Left lung (tissue), 14 donors: ENCODE data around the gene MEGF8. TPM values are rescaled to one million over a fixed set of nuclear protein-coding genes. Genes with fewer than 3 reads are reported as not detected.

Experiments
- ATAC-seq: fragments of 200-7000 bp; cut with Tn5 transposase; one replicate; pipeline ENCODE4 v1.9.1; 2020; ENCODE audit warnings: moderate library complexity
- DNase-seq, 4 donors: peaks; one replicate each; pipeline ENCODE4 v3.0.0-alpha.2; 2013 to 2020
- H3K27ac ChIP-seq, 2 donors: fragments of 200-600 bp; sonication (generic) in 1 of 2; one replicate each; pipeline versions ENCODE4 v1.5.0 to v1.8.0; 2020 to 2021
- H3K27me3 ChIP-seq, 2 donors: fragments of 200-600 bp; sonication (generic) in 1 of 2; one replicate each; pipeline versions ENCODE4 v1.5.0 to v1.8.0; 2020 to 2021
- H3K36me3 ChIP-seq, 2 donors: fragments of 200-600 bp; sonication (generic) in 1 of 2; one replicate each; pipeline versions ENCODE4 v1.5.0 to v1.8.0; 2020 to 2021
- H3K4me1 ChIP-seq, 2 donors: fragments of 200-600 bp; one replicate each; pipeline ENCODE4 v1.8.0; 2021
- H3K4me3 ChIP-seq, 2 donors: fragments of 200-600 bp; sonication (generic) in 1 of 2; one replicate each; pipeline versions ENCODE4 v1.5.0 to v1.8.0; 2020 to 2021; ENCODE audit warnings: mild to moderate bottlenecking in 1 of 2
- H3K9me3 ChIP-seq, 2 donors: fragments of 200-600 bp; sonication (generic) in 1 of 2; one replicate each; pipeline versions ENCODE4 v1.5.0 to v1.8.0; 2020 to 2021
- CTCF ChIP-seq, 2 donors: fragments of 200-600 bp; sonication (generic) in 1 of 2; IDR thresholded peaks; one replicate each; pipeline versions ENCODE4 v1.5.0 to v1.8.0; 2021; ENCODE audit warnings: antibody characterized with exemption in 2 of 2
- intact Hi-C, 2 donors: fragments of 100-400 bp; cut with DNase I; formaldehyde crosslinking; loops; one replicate each; pipeline versions ENCODE4 v1.11.2 to v1.14.2; 2022
- long read RNA-seq, 12 donors: library from polyadenylated mRNA in 2 of 12; unstranded in 2 of 12; transcript quantifications; one replicate each; pipeline ENCODE4 v2.0.0 and lab custom pipeline, GENCODE V29; 2019 to 2026
- polyA plus RNA-seq, 6 donors: library from polyadenylated mRNA; unstranded; fragments of 120-200 nt; gene quantifications; one replicate each; pipeline ENCODE4 v1.2.1, GENCODE V29; 2013; ENCODE audit not compliant: insufficient read length in 6 of 6
- total RNA-seq, 2 donors: library from RNA; stranded (reverse); fragmentation: NEBNext Ultra II Directional; extraction: Animal tissue kit (Norgen Biotek cat#: 25700); gene quantifications; one replicate each; pipeline ENCODE4 v1.2.1, GENCODE V29; 2021
- donor health status: DM: no; HTN: yes; CAD: no.
- donor health status: DM: no; HTN: no; CAD: no.

MEGF8 gene
- total RNA-seq, result 10 to 100 TPM; 15.7 to 24.9 TPM
- 10 to 100 TPM; 25.7 to 38.9 (median 37.8) TPM for polyA plus RNA-seq
- long read RNA-seq, donor 1, partial matches to known transcripts, result 0 of 1 reads
- long read RNA-seq, donor 1, other reads (novel, unspliced or antisense), result 0 of 1 reads
- long read RNA-seq, donor 2, partial matches to known transcripts, result 47 of 47 reads
- long read RNA-seq, donor 2, other reads (novel, unspliced or antisense), result 0 of 47 reads
- long read RNA-seq, donor 3, result 0 reads
- long read RNA-seq, donor 4, partial matches to known transcripts, result 0 of 5 reads
- long read RNA-seq, donor 4, other reads (novel, unspliced or antisense), result 5 of 5 reads
- long read RNA-seq, donor 5, result 0 reads
- long read RNA-seq, donor 6, result 0 reads
- long read RNA-seq, donor 7, result 0 reads
- long read RNA-seq, donor 8, partial matches to known transcripts, result 6 of 6 reads
- long read RNA-seq, donor 8, other reads (novel, unspliced or antisense), result 0 of 6 reads
- long read RNA-seq, donor 9, result 0 reads
- long read RNA-seq, donor 10, partial matches to known transcripts, result 0 of 1 reads
- long read RNA-seq, donor 10, other reads (novel, unspliced or antisense), result 1 of 1 reads
- long read RNA-seq, donor 11, result 0 reads
- long read RNA-seq, donor 12, result 0 reads

- TF ChIP-seq CTCF (IDR thresholded peaks at IDR 0.05), result peak; percentile 65 to 87
- Histone ChIP-seq H3K36me3 (no peaks in the 10 kb centered on the region), H3K4me3 (peak within 1 kb of the TSS; percentile 89 to 98), H3K27me3 (peaks cover 22 to 39% of the 10 kb centered on the region in 2 donors), H3K9me3 (no peaks in the 10 kb centered on the region), H3K27ac (peak within 1 kb of the TSS; percentile 48 to 79), H3K4me1 (peaks cover 16 to 37% of the 10 kb centered on the region in 2 donors)
- DNase-seq (peak; percentile 98 to 99 (median 98)), ATAC-seq (peak; percentile 98)
- intact Hi-C loops, result no loop called here
Observed at GRCh38 chr19:42325308-42325895, at the start of gene MEGF8. Gene MEGF8, plus strand, starts transcription at chr19:42325635. Its CDS starts 609 bp downstream, at chr19:42326244.

GRCh38 chr19:42276284-42276683, 49.2 kb upstream of the MEGF8 start:
- no peak overlapping the region for H3K4me3 ChIP-seq
- ATAC-seq (no peak), DNase-seq (no peak)
- no peaks in the 10 kb centered on the region for H3K27me3 ChIP-seq
- peaks cover 40 to 70% of the 10 kb centered on the region in 2 donors for H3K4me1 ChIP-seq
- peak overlapping the region; percentile 23 to 26 for H3K27ac ChIP-seq
- intact Hi-C loops, result no loop called here
- TF ChIP-seq CTCF (IDR thresholded peaks at IDR 0.05), result no peak
- H3K9me3 ChIP-seq, result no peaks in the 10 kb centered on the region
- H3K36me3 ChIP-seq, result peaks cover 0 to 43% of the 10 kb centered on the region in 2 donors

- no peaks in the 10 kb centered on the region for H3K9me3 ChIP-seq
- DNase-seq, result no peak
- H3K4me1 ChIP-seq, result peaks cover 45 to 70% of the 10 kb centered on the region in 2 donors
- H3K27ac ChIP-seq, result peak overlapping the region in 1 of 2 donors; percentile 89
- H3K27me3 ChIP-seq, result no peaks in the 10 kb centered on the region
- intact Hi-C loops, result no loop called here
- peaks cover 0 to 40% of the 10 kb centered on the region in 2 donors for H3K36me3 ChIP-seq
- ATAC-seq, result no peak
- TF ChIP-seq CTCF (IDR thresholded peaks at IDR 0.05), result no peak
- H3K4me3 ChIP-seq, result no peak overlapping the region
Observed at GRCh38 chr19:42276821-42277220, 48.6 kb upstream of the MEGF8 start.

- H3K4me1 ChIP-seq, result peaks cover 54 to 77% of the 10 kb centered on the region in 2 donors
- DNase-seq, result no peak
- no peak for ATAC-seq
- peak overlapping the region; percentile 89 to 94 for H3K27ac ChIP-seq
- no peaks in the 10 kb centered on the region for H3K9me3 ChIP-seq
- H3K36me3 ChIP-seq, result peaks cover 0 to 29% of the 10 kb centered on the region in 2 donors
- no peak overlapping the region for H3K4me3 ChIP-seq
- TF ChIP-seq CTCF (IDR thresholded peaks at IDR 0.05), result no peak
- H3K27me3 ChIP-seq, result no peaks in the 10 kb centered on the region
- intact Hi-C loops, result no loop called here
Observed at GRCh38 chr19:42277821-42278451, 47.5 kb upstream of the MEGF8 start.
